DMS53 treated with DMSO at 0.1 percent for 48 hours (cell line): ENCODE results near the gene TAX1BP3.

ENCODE experiments used
- DNase-seq: peaks from one replicate; lab custom pipeline; 2025; ENCODE audit not compliant: unreplicated experiment; lab: John Stamatoyannopoulos, UW

The TAX1BP3 gene

GRCh38 chr17:3659541-3660111, 8.8 kb downstream of the TAX1BP3 start:
- DNase-seq = no peak

GRCh38 chr17:3658784-3659449, 9.5 kb downstream of the TAX1BP3 start:
- DNase-seq = no peak

GRCh38 chr17:3657874-3658783, 10.2 kb downstream of the TAX1BP3 start:
- DNase-seq = no peak

GRCh38 chr17:3657588-3657869, 10.8 kb downstream of the TAX1BP3 start:
- DNase-seq = no peak

- DNase-seq = no peak
These were observed 11.4 kb downstream of the TAX1BP3 start for GRCh38 chr17:3656755-3657587.

DNA sequence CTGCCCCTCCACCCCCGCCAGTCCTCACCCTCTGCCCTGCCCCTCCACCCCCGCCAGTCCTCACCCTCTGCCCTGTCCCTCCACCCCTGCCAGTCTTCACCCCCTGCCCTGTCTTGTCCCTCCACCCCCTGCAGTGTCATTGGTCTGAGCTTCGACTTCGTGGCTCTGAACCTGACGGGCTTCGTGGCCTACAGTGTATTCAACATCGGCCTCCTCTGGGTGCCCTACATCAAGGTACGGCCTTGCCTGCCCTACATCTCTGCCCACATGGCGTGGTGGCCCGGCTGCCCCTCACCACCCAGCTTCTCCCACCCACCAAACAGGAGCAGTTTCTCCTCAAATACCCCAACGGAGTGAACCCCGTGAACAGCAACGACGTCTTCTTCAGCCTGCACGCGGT, 12.0 kb downstream of the TAX1BP3 start:
- no peak for DNase-seq

- DNase-seq = no peak
These were observed 12.6 kb downstream of the TAX1BP3 start for GRCh38 chr17:3655766-3656165.

- peak; percentile 20 for DNase-seq
These were observed 20.4 kb downstream of the TAX1BP3 start for GRCh38 chr17:3647769-3648555.

- no peak for DNase-seq
These were observed 21.1 kb downstream of the TAX1BP3 start for GRCh38 chr17:3647251-3647650.

DNA sequence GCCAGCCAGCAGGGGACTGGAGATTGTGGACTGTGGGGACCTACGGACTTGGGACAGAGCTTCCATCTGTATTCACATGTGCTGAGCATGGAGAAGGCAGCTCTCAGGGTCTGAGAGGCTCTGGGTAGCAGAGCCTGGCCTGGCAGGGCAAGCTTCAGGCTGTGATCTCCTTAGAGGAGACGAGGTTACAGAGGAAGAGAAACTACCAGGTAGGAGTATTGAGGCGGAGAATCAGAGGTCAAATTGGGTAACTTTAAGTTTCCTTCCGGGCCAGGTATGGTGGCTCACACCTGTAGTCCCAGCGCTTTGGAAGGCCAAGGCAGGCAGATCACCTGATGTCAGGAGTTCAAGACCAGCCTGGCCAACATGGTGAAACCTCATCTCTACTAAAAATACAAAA, 23.1 kb downstream of the TAX1BP3 start:
- DNase-seq = no peak

GRCh38 chr17:3643889-3644349, 24.5 kb downstream of the TAX1BP3 start:
- no peak for DNase-seq

GRCh38 chr17:3641717-3642486, 26.5 kb downstream of the TAX1BP3 start:
- DNase-seq = no peak

DNA sequence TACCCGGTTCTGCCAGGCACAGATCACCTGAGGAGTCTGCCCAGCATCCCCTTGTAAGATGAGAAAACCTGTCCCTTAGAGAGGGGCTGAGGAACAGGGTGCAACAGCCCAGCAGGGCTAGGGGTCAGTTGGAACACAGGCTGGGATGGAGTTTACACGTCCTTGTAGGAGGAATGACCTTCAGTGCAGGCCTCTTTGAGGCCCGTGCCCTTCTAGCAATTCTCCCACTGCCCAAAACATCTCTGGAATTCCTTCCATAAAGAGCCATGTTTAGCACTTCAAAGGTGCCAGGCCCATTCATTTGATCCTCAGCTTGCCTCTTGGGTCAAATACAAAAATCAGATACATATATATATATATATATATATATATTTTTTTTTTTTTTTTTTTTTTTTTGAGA, 27.4 kb downstream of the TAX1BP3 start:
- DNase-seq = no peak

DNA sequence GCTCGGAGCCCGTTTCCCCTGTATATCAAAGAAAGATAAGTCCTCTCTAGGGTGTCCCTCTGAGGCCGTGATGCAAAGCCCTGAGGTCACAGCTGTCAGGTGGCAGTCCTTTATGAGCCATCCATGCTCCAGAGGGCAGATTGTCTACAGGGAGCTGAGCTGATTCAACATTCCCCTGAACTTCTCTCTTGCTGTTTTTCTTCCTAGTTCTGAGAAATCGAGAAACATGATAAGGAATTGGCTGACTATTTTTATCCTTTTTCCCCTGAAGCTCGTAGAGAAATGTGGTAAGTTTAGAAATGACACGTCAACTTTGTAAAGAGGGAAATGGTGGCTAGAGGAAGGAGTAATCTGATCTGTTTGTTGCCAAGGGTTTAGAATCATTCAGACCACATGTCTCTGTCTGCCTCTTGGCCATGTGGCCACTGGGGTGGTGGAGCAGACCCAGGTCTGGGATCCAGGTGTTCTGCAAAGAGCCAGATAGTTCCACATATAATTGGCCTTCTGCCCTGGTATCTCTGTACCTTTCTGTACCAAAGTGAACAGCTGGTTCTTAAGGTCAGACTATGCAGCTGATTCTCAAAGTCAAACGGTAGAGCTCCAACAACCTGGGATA, 28.3 kb downstream of the TAX1BP3 start:
- DNase-seq = no peak

DNA sequence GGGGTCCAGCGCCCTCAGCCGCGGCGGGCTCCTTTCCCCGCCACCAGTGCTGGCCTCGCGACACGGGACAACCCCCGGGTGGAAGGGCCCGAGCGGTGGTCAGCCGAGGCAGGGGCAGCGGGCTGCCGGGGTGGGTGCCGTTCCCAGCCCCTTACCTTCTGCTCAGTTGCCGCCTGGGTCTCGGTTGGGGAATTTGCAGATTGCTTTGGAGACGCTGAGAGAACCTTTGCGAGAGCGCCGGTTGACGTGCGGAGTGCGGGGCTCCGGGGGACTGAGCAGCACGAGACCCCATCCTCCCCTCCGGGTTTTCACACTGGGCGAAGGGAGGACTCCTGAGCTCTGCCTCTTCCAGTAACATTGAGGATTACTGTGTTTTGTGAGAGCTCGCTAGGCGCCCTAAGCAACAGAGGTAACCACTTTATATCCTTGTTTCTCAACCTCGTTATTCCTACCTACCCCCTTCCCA, 31.4 kb downstream of the TAX1BP3 start:
- DNase-seq = no peak

DNA sequence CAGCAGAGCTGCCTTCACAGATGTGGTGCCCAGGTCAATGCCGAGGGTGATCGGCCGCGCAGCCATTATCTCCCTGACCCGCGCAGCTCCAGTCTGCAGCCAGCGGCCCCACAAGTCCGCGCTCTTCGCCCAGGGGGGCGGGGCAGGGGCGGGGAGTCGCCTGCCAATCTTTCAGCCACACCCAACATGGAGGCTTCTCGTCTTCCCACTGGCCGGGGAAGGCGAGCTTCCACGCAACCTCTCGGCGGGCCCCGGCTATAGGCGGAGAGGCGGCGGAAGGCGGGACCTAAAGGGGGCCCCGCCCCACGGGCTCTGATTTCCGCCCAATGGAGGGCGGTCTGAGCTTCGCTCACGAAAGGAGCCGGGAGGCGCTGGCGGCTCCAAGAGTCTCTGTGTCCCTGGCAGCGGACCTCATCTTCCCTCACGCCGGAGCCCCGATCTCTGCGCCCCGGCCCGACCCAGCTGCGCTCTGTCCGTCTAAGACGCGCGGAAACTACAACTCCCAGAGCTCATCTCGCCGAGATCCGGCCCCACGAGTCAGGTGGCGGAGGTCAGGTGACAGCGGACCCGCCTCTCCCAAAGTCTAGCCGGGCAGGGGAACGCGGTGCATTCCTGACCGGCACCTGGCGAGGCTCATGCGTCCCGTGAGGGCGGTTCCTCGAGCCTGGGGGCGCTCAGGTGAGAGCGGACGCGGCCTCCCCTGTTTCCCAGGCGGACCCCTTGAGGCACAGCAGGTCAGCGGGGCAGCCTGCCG, 32.0 kb downstream of the TAX1BP3 start, which contains the start of the genes CTNS and SHPK:
Gene CTNS, plus strand, starts transcription at position 607 of the 754 bp plus-strand sequence. CDS start 3,447 bp downstream, outside the sequence.
Gene SHPK, minus strand, starts transcription at position 97 of the 754 bp plus-strand sequence. Its CDS starts 31 bp downstream, at position 66.
- peak; percentile 86 for DNase-seq

DNA sequence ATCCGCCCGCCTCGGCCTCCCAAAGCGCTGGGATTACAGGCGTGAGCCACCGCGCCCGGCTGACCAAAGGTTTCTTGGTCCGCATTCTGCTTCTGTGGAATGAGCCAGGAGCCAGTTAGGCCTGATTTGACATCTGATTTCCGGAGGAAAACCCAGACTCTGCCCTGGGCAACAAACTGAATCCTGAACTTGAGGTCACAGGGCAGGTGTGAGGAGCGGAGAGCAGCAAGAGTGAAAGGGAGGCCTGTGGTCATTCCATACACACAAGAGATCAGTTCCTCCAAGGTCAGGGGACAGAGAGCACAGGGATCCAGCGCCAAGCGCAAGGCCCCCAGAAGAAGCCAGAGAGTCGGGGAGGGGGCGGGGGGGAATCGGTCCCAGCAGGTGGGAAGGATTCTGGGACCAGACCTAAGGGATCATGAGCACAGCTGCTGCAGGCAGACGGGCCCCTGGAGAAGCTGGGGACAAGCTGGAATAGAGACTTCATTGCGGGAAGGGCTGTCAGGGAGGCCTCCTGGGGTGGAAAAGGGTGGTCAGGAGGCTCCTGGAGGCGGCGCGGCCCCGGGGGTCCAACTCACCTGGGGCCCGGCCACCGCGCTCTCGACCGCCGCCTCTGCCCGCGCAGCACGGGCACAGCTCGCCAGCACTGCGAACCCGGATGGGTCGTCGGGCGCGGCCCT, 32.8 kb downstream of the TAX1BP3 start:
- DNase-seq = no peak

DNA sequence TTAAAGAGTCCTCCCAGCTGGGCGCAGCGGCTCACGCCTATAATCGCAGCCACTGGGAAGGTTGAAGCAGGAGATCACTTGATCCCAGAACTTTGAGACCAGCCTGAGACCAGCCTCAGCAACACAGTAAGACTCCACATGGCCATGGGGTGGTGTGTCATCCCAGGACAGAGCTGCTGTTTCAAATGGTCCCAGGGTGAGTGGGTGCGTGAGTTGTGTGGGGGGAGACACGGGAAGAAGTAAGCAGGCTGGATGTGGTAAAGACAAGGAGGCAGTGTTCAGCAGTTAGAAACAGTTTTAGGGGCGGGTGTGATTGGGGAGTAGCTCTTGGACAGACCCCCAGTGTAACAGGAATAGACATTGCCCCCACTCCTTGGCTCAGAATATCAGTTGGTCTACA, 36.1 kb downstream of the TAX1BP3 start:
- DNase-seq = no peak
